ENCODE data around the gene UVSSA. TPM values are rescaled to one million over a fixed set of nuclear protein-coding genes. Genes with fewer than 3 reads are reported as not detected.

The UVSSA gene
- total and polyA plus RNA-seq, 9 of the 15 experiments (the other 6 are each of a cell fraction or from before 2014, with no cell fraction given) = 0.21 to 14.6 (median 3.3) TPM

DNA sequence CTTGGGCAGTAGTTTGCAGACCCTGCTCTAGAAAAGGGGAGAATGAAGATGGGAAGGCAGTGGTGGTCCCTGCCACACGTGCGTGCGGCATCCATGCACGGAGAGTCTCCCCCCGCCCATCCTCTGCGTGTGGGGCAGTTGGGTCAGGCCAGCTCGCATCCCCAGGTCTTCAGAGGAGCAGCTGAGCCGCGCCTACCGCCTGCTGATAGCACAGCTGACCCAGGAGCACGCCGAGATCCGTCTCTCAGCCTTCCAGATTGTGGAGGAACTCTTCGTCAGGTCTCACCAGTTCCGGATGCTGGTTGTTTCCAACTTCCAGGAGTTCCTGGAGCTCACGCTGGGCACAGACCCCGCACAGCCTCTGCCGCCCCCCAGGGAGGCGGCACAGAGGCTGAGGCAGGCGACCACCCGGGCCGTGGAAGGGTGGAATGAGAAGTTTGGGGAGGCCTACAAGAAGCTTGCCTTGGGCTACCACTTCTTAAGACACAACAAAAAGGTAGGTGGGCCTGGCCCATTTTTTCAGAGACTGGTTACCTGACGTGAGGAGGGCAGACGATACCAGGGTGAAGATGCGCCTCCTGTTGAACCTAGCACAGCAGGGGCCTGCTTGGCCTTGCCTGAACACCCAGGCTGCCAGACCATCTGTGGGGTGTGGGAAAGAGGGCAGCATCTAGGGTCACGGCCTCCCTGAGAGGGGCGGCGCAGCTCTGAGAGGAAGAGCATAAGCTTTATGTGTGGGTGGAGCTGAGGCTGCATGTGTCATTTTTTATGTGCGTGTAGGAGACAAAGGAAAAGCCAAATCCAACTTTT lies 2.6 kb downstream of the UVSSA start:
- H3K9me3 ChIP-seq (replicated peaks; ENCODE audit: control insufficient read depth, insufficient read depth, low read depth, low read length) = no peaks in the 10 kb centered on the region
- no peak overlapping the region for H3K27ac ChIP-seq (ENCODE audit: extremely low read depth, low read depth, low read length)
- FAIRE-seq = no peak
- intact Hi-C loops (cut with micrococcal nuclease) = loop anchor here (10.0 kb wide), 1 partner anchor 375 kb away; the partner anchor contains the start of genes TACC3 and TMEM129
- no TSS peak for BruUV-seq (replicated peaks)
- H3K27me3 ChIP-seq (ENCODE audit: control insufficient read depth in 2 of 2, insufficient read depth in 2 of 2, low read length in 2 of 2) = no peaks in the 10 kb centered on the region
- in situ Hi-C loops (cut with MboI) = loop anchor here (5.0 kb wide), 2 partner anchors 217 to 278 kb away; no protein-coding TSS in a partner anchor
- CTCF ChIA-PET (ENCODE audit: low intra/inter-chr PET ratio) = no interaction called here
- peaks cover 25% of the 10 kb centered on the region; the same call in 2 of the 3 replicates for H3K36me3 ChIP-seq (ENCODE audit: control insufficient read depth, insufficient read depth, low read length)
- H3K4me2 ChIP-seq (ENCODE audit: insufficient read depth, low read length) = no peak overlapping the region
- H3K9me1 ChIP-seq (ENCODE audit: control insufficient read depth, insufficient read depth, low read length) = peaks cover 4% of the 10 kb centered on the region
- no peak overlapping the region for H2AFZ ChIP-seq (ENCODE audit: low read depth, low read length)
- peaks cover 10 to 70% of the 10 kb centered on the region in 2 experiments for H3K4me1 ChIP-seq (replicated peaks in 1 of 2; ENCODE audit: control insufficient read depth in 2 of 2, insufficient read depth in 2 of 2, low read length in 2 of 2)
- TF ChIP-seq EGR1 (conservative IDR thresholded peaks at IDR 0.05) (peak; percentile 39), U2AF2 (optimal IDR thresholded peaks at IDR 0.05; ENCODE audit: low read depth, low read length) (no peak)
- TF ChIP-seq, protein P1, sequence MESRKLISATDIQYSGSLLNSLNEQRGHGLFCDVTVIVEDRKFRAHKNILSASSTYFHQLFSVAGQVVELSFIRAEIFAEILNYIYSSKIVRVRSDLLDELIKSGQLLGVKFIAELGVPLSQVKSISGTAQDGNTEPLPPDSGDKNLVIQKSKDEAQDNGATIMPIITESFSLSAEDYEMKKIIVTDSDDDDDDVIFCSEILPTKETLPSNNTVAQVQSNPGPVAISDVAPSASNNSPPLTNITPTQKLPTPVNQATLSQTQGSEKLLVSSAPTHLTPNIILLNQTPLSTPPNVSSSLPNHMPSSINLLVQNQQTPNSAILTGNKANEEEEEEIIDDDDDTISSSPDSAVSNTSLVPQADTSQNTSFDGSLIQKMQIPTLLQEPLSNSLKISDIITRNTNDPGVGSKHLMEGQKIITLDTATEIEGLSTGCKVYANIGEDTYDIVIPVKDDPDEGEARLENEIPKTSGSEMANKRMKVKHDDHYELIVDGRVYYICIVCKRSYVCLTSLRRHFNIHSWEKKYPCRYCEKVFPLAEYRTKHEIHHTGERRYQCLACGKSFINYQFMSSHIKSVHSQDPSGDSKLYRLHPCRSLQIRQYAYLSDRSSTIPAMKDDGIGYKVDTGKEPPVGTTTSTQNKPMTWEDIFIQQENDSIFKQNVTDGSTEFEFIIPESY (CRISPR knock-in tag; IDR thresholded peaks at IDR 0.05) = peak; percentile 75
- H3K79me2 ChIP-seq (ENCODE audit: control insufficient read depth, insufficient read depth, low read length) = peaks cover 27% of the 10 kb centered on the region
- H3K4me3 ChIP-seq = no peak overlapping the region
- no peak for ATAC-seq
- 0 out of 2 replicates have a peak, but pooled peaks cover 6% of the 10 kb centered on the region for H4K20me1 ChIP-seq (replicated peaks; ENCODE audit: control insufficient read depth, insufficient read depth, low read length)
- POLR2A ChIA-PET = interaction anchor here (0.7 kb wide), 1 partner anchor 628 kb away, joined by 3 read pairs; no protein-coding TSS in a partner anchor
- DNase-seq (ENCODE audit: extremely low read depth in 1 of 4, low spot score in 3 of 4) = no peak
- 81% methylated on average over 23 of the region's 29 CpGs for WGBS (ENCODE audit: insufficient coverage, low coverage, missing lambda C conversion rate)
- peak overlapping the region in 1 of 2 experiments; percentile 81; a peak in 2 of 4 replicates for H3K9ac ChIP-seq (ENCODE audit: insufficient read depth in 1 of 2, low read depth in 2 of 2, low read length in 2 of 2)

All from K562 (cell line).